NCI-H1092 treated with DMSO at 0.1 percent for 48 hours (cell line): ENCODE data around the gene SEMA7A.

Source experiments
- DNase-seq: peaks from one replicate; lab custom pipeline; 2025; lab: John Stamatoyannopoulos, UW

Gene SEMA7A

GRCh38 chr15:74430510-74430951 is 3.2 kb downstream of the SEMA7A start:
- DNase-seq, result no peak

- no peak for DNase-seq
Observed at GRCh38 chr15:74429781-74430400, 3.9 kb downstream of the SEMA7A start.

- no peak for DNase-seq
Observed at GRCh38 chr15:74428970-74429780, 4.6 kb downstream of the SEMA7A start.

- no peak for DNase-seq
Observed at GRCh38 chr15:74428442-74428787, 5.3 kb downstream of the SEMA7A start.

- DNase-seq, result no peak
Observed at GRCh38 chr15:74427607-74428441, 5.9 kb downstream of the SEMA7A start.

GRCh38 chr15:74426404-74427281 is 7.1 kb downstream of the SEMA7A start:
- no peak for DNase-seq

GRCh38 chr15:74425630-74426029 is 8.1 kb downstream of the SEMA7A start:
- DNase-seq, result no peak

- DNase-seq, result no peak
Observed at GRCh38 chr15:74424901-74425528, 8.7 kb downstream of the SEMA7A start.

- no peak for DNase-seq
Observed at GRCh38 chr15:74423431-74424257, 10.1 kb downstream of the SEMA7A start.

- no peak for DNase-seq
Observed at GRCh38 chr15:74422652-74423430, 10.9 kb downstream of the SEMA7A start.

GRCh38 chr15:74422265-74422651 is 11.5 kb downstream of the SEMA7A start:
- DNase-seq, result no peak

- no peak for DNase-seq
Observed at GRCh38 chr15:74421302-74422245, 12.2 kb downstream of the SEMA7A start.

- DNase-seq, result no peak
Observed at GRCh38 chr15:74420193-74420905, 13.4 kb downstream of the SEMA7A start.

GRCh38 chr15:74419432-74419831 is 14.3 kb downstream of the SEMA7A start:
- no peak for DNase-seq

GRCh38 chr15:74418575-74419338 is 15.0 kb downstream of the SEMA7A start:
- DNase-seq, result no peak

- no peak for DNase-seq
Observed at GRCh38 chr15:74417670-74418069, 16.1 kb downstream of the SEMA7A start.

- no peak for DNase-seq
Observed at GRCh38 chr15:74417225-74417624, 16.5 kb downstream of the SEMA7A start.
